GM10266 (cell line): ENCODE measurements around the gene ZBTB38.

Experiments
- DNase-seq: peaks from one replicate; pipeline ENCODE4 v3.0.0; 2012; ENCODE audit errors: extremely low spot score
- CTCF ChIP-seq: IDR thresholded peaks from 2 replicates; pipeline ENCODE4 v1.5.1; 2012; ENCODE audit warnings: mild to moderate bottlenecking, low read depth; ENCODE audit not compliant: control insufficient read depth, insufficient read depth; ENCODE audit errors: missing control alignments

ZBTB38 gene

GRCh38 chr3:141328286-141329166 lies 39.8 kb upstream of the ZBTB38 start:
- peak; percentile 52 for DNase-seq
- no peak for TF ChIP-seq CTCF

- no peak for TF ChIP-seq CTCF
- no peak for DNase-seq
Observed at GRCh38 chr3:141330235-141330634, 38.1 kb upstream of the ZBTB38 start.

GRCh38 chr3:141330718-141331376 lies 37.5 kb upstream of the ZBTB38 start:
- no peak for TF ChIP-seq CTCF
- no peak for DNase-seq

- TF ChIP-seq CTCF = no peak
Observed at GRCh38 chr3:141331377-141332318, 36.7 kb upstream of the ZBTB38 start.

GRCh38 chr3:141332416-141332815 lies 35.9 kb upstream of the ZBTB38 start:
- no peak for DNase-seq
- no peak for TF ChIP-seq CTCF

More at GRCh38 chr3:141331377-141332318, 36.7 kb upstream of the ZBTB38 start:
- no peak for DNase-seq

- TF ChIP-seq CTCF = no peak
- DNase-seq = no peak
Observed at GRCh38 chr3:141333836-141334626, 34.3 kb upstream of the ZBTB38 start.
